Transverse colon (tissue), 4 donors: ENCODE results near the gene MRPL33. TPM values are rescaled to one million over a fixed set of nuclear protein-coding genes. Genes with fewer than 3 reads are reported as not detected.

Source experiments
- DNase-seq: peaks from one replicate; pipeline ENCODE4 v3.0.0-alpha.2; 2019
- H3K27ac ChIP-seq, 4 donors: fragments of 200-600 bp; sonication (generic); 2 replicates each; pipeline ENCODE4 v1.5.1; 2016 to 2018; ENCODE audit warnings: inconsistent platforms in 4 of 4
- H3K27me3 ChIP-seq: fragments of 200-600 bp; sonication (generic); 2 replicates; pipeline ENCODE4 v1.5.1; 2017; ENCODE audit warnings: inconsistent platforms
- H3K36me3 ChIP-seq, 4 donors: fragments of 200-600 bp; sonication (generic); 2 replicates each; pipeline ENCODE4 v1.5.1; 2017 to 2019; ENCODE audit warnings: inconsistent platforms in 4 of 4
- H3K4me1 ChIP-seq, 4 donors: fragments of 200-600 bp; sonication (generic); 2 replicates each; pipeline ENCODE4 v1.5.1; 2017 to 2020; ENCODE audit warnings: inconsistent platforms in 4 of 4
- H3K4me3 ChIP-seq, 4 donors: fragments of 200-600 bp; sonication (generic); 1 replicate in 1 of 4; 2 replicates in 3 of 4; pipeline versions ENCODE4 v1.5.1 to v1.6.1; 2017 to 2019; ENCODE audit warnings: inconsistent platforms in 4 of 4
- H3K9me3 ChIP-seq, 2 donors: fragments of 200-600 bp; sonication (generic); 2 replicates each; pipeline ENCODE4 v1.5.1; 2017 to 2019; ENCODE audit warnings: inconsistent platforms in 2 of 2
- CTCF ChIP-seq, 5 experiments: fragments of 200-600 bp in 3 of 5; fragments of 450-650 bp in 2 of 5; sonication (generic) in 3 of 5; IDR thresholded peaks; 1 replicate in 2 of 5; 2 replicates in 3 of 5; pipeline ENCODE4 v1.5.1; 2016 to 2017; ENCODE audit warnings: antibody characterized with exemption in 5 of 5, inconsistent platforms in 3 of 5, mild to moderate bottlenecking in 2 of 5, moderate library complexity in 1 of 5
- EP300 ChIP-seq: sonication (generic); formaldehyde crosslinking; IDR thresholded peaks from one replicate; pipeline ENCODE4 v1.6.1; 2017; ENCODE audit warnings: antibody characterized with exemption, low read depth
- POLR2A ChIP-seq: fragments of 450-650 bp; IDR thresholded peaks from one replicate; pipeline ENCODE4 v1.6.1; 2016; ENCODE audit warnings: antibody characterized with exemption, mild to moderate bottlenecking, moderate library complexity
- POLR2AphosphoS5 ChIP-seq, 3 donors: sonication (generic); formaldehyde crosslinking; IDR thresholded peaks; one replicate each; pipeline ENCODE4 v1.6.1; 2016; ENCODE audit warnings: antibody characterized with exemption in 3 of 3
- WGBS, 2 donors: methylation state at CpG; one replicate each; pipeline ENCODE4 v1.1.5; 2018; ENCODE audit warnings: low coverage in 1 of 2; 5-methylcytosine and 5-hydroxymethylcytosine counted together
- in situ Hi-C, 4 donors: fragments of 200-750 bp; cut with MboI; loops; one replicate each; pipeline versions ENCODE4 v1.15.0 to v1.15.1; 2017; ENCODE audit warnings: low sequenced_read_pairs in 3 of 4, low pct_ligation_motif_present in 1 of 4, low pct_unique_long_range_greater_than_20kb in 1 of 4
- intact Hi-C: fragments of 100-400 bp; cut with DNase I; formaldehyde crosslinking; loops from one replicate; pipeline ENCODE4 v1.15.1; 2023; ENCODE audit warnings: low total_unique reads
- total RNA-seq, 4 donors: library from RNA; depleted of rRNA; stranded (reverse); fragments of >200 nt; gene quantifications; one replicate each; pipeline ENCODE4 v1.1.0, GENCODE V29; 2016

MRPL33 gene
- total RNA-seq, 4 donors from 2014 or later, result 7.2 to 89.4 (median 45.7) TPM

GRCh38 chr2:27729198-27729597, 42.3 kb upstream of the MRPL33 start:
- in situ Hi-C loops, result loop anchor here in 2 of 4 donors (25.0 kb wide), 2 partner anchors 708 to 733 kb away; no protein-coding TSS in a partner anchor
- H3K4me3 ChIP-seq, result no peak overlapping the region
- DNase-seq, result no peak
- no peak overlapping the region for H3K27ac ChIP-seq
- H3K9me3 ChIP-seq, result no peaks in the 10 kb centered on the region
- WGBS, 2 donors, result 50 to 54% methylated on average over 2 to 4 of the region's 4 CpGs
- TF ChIP-seq POLR2AphosphoS5 (IDR thresholded peaks at IDR 0.05) (no peak), POLR2A (no peak), CTCF (IDR thresholded peaks at IDR 0.05) (no peak)
- no peaks in the 10 kb centered on the region for H3K36me3 ChIP-seq
- intact Hi-C loops, result no loop called here
- H3K4me1 ChIP-seq, result peaks cover 0 to 5% (median 0%) of the 10 kb centered on the region in 4 donors
- no peaks in the 10 kb centered on the region for H3K27me3 ChIP-seq

GRCh38 chr2:27729614-27730013, 41.9 kb upstream of the MRPL33 start:
- 98% methylated on average over 4 of the region's 4 CpGs; no CpG with 5 or more reads in 1 of the 2 donors for WGBS, 2 donors
- H3K9me3 ChIP-seq, result no peaks in the 10 kb centered on the region
- in situ Hi-C loops (loop anchor here in 2 of 4 donors (25.0 kb wide), 2 partner anchors 708 to 733 kb away; no protein-coding TSS in a partner anchor), intact Hi-C loops (no loop called here)
- no peaks in the 10 kb centered on the region for H3K27me3 ChIP-seq
- TF ChIP-seq POLR2AphosphoS5 (IDR thresholded peaks at IDR 0.05) (no peak), EP300 (no peak), POLR2A (no peak), CTCF (IDR thresholded peaks at IDR 0.05) (no peak)
- H3K36me3 ChIP-seq, result no peaks in the 10 kb centered on the region
- DNase-seq, result no peak
- no peak overlapping the region for H3K27ac ChIP-seq
- H3K4me3 ChIP-seq, result no peak overlapping the region
- peaks cover 0 to 4% (median 0%) of the 10 kb centered on the region in 4 donors for H3K4me1 ChIP-seq

- in situ Hi-C loops (loop anchor here in 2 of 4 donors (25.0 kb wide), 2 partner anchors 707 to 732 kb away; no protein-coding TSS in a partner anchor), intact Hi-C loops (no loop called here)
- Histone ChIP-seq H3K27ac (no peak overlapping the region), H3K4me3 (no peak overlapping the region), H3K4me1 (peaks cover 0 to 7% (median 5%) of the 10 kb centered on the region in 4 donors), H3K36me3 (no peaks in the 10 kb centered on the region), H3K27me3 (no peaks in the 10 kb centered on the region), H3K9me3 (no peaks in the 10 kb centered on the region)
- no peak for DNase-seq
- 56% methylated on average over 2 of the region's 3 CpGs; no CpG with 5 or more reads in 1 of the 2 donors for WGBS, 2 donors
- no peak for TF ChIP-seq POLR2AphosphoS5 (IDR thresholded peaks at IDR 0.05)
- no peak for TF ChIP-seq EP300
- no peak for TF ChIP-seq CTCF (IDR thresholded peaks at IDR 0.05)
- TF ChIP-seq POLR2A, result no peak
Observed at GRCh38 chr2:27730261-27730662, 41.3 kb upstream of the MRPL33 start.

DNA sequence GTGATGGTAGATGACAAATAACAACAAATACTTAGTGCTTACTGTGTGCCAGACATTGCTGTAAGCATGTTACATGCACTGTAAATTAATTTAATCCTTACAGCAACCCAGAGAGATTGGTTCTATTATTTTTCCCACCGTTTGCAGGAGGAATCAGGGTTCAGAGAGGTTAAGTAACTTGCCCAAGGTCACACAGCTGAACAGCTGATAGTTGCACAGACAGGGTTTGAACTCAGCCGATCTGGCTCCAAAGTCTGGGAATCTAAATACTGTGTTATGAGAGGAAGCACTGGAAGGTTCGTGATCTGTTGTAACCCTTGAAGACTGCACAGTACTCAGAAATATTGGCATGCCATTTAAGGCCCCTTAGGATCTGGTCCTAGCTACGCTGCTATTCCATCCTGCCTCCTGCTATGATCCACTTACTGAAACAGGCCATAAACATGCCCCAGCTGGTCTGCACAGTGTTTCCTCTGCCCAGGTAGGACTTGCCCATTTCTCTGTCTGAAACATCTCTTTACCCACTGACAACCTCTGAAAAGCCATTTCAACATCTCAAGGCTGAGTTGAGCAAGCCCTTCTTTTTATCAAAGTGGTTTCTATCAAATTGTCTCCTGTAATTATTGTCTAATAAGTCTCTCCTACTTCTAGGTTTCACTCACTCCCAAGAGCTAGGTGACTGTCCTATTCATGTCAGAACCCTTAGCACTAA, 40.4 kb upstream of the MRPL33 start:
- Histone ChIP-seq H3K4me1 (peaks cover 0 to 12% (median 7%) of the 10 kb centered on the region in 4 donors), H3K9me3 (no peaks in the 10 kb centered on the region), H3K27ac (no peak overlapping the region), H3K36me3 (no peaks in the 10 kb centered on the region), H3K27me3 (no peaks in the 10 kb centered on the region), H3K4me3 (no peak overlapping the region)
- in situ Hi-C loops (loop anchor here in 2 of 4 donors (25.0 kb wide), 2 partner anchors 706 to 731 kb away; no protein-coding TSS in a partner anchor), intact Hi-C loops (no loop called here)
- no peak for DNase-seq
- 74% methylated on average over 4 of the region's 4 CpGs; no CpG with 5 or more reads in 1 of the 2 donors for WGBS, 2 donors
- TF ChIP-seq POLR2A (no peak), CTCF (IDR thresholded peaks at IDR 0.05) (no peak), EP300 (no peak), POLR2AphosphoS5 (IDR thresholded peaks at IDR 0.05) (no peak)
